Right ventricle myocardium inferior (tissue), 1 donor: Measurements from ENCODE around the gene CLPX. TPM values are rescaled to one million over a fixed set of nuclear protein-coding genes. Genes with fewer than 3 reads are reported as not detected.
"Not testable (repeated sequence)": the region's sequence is repeated elsewhere in the genome, so short reads cannot be mapped to it uniquely, and the experiment has no call there.

ENCODE experiments used
- ATAC-seq: fragments of 200-7000 bp; cut with Tn5 transposase; one replicate; pipeline ENCODE4 v1.9.1; 2020; ENCODE audit warnings: mild to moderate bottlenecking, moderate library complexity
- DNase-seq: peaks from one replicate; pipeline ENCODE4 v3.0.0; 2021; ENCODE audit errors: missing footprints
- intact Hi-C: fragments of 100-400 bp; cut with DNase I; formaldehyde crosslinking; loops from one replicate; pipeline ENCODE4 v1.11.0; 2022
- long read RNA-seq: library from polyadenylated mRNA; unstranded; transcript quantifications from one replicate; pipeline ENCODE4 v2.0.0, GENCODE V29; 2021
- total RNA-seq: library from RNA; stranded (reverse); fragmentation: NEBNext Ultra II Directional; extraction: Animal tissue kit (Norgen Biotek cat#: 25700); gene quantifications from one replicate; pipeline ENCODE4 v1.2.1, GENCODE V29; 2021
- donor health status: DM: no; HTN: yes; CAD: no; lungs with severe emphysema.

The CLPX gene
- 54.6 TPM for total RNA-seq
- long read RNA-seq, full-length matches to known transcripts: 12 of 14 reads
- long read RNA-seq, partial matches to known transcripts: 0 of 14 reads
- long read RNA-seq, other reads (novel, unspliced or antisense): 2 of 14 reads

- DNase-seq: peak; percentile 96
- intact Hi-C loops: loop anchor here (2.0 to 10.0 kb wide), 2 partner anchors 50 to 120 kb away; partner anchors contain the start of genes PDCD7 and RNU5B-1
- peak; percentile 96 for ATAC-seq
These were observed at the start of gene CLPX for GRCh38 chr15:65184868-65185717. Gene CLPX, minus strand, starts transcription at chr15:65185342. Its CDS starts 189 bp downstream, at chr15:65185153.

- intact Hi-C loops: loop anchor here (5.0 kb wide), 1 partner anchor 36 kb away; no protein-coding TSS in a partner anchor
- DNase-seq (no peak), ATAC-seq (no peak)
These were observed 48.6 kb upstream of the CLPX start for GRCh38 chr15:65233696-65234095.

- ATAC-seq: no peak
- no peak for DNase-seq
- intact Hi-C loops: loop anchor here (5.0 kb wide), 1 partner anchor 35 kb away; no protein-coding TSS in a partner anchor
These were observed 47.4 kb upstream of the CLPX start for GRCh38 chr15:65232520-65232919.

GRCh38 chr15:65231306-65231705 is 46.2 kb upstream of the CLPX start:
- DNase-seq: no peak
- no peak for ATAC-seq
- intact Hi-C loops: loop anchor here (5.0 kb wide), 1 partner anchor 34 kb away; no protein-coding TSS in a partner anchor

- ATAC-seq, intact Hi-C loops, DNase-seq: not testable (repeated sequence)
These were observed 41.8 kb upstream of the CLPX start for GRCh38 chr15:65226901-65227300.

GRCh38 chr15:65226221-65226620 is 41.1 kb upstream of the CLPX start:
- ATAC-seq (no peak), DNase-seq (no peak)
- intact Hi-C loops: no loop called here

GRCh38 chr15:65223996-65224395 is 38.9 kb upstream of the CLPX start:
- DNase-seq (no peak), ATAC-seq (no peak)
- intact Hi-C loops: no loop called here

- intact Hi-C loops: no loop called here
- ATAC-seq (no peak), DNase-seq (no peak)
These were observed 37.7 kb upstream of the CLPX start for GRCh38 chr15:65222891-65223290.

GRCh38 chr15:65221697-65222096 is 36.6 kb upstream of the CLPX start:
- intact Hi-C loops: no loop called here
- ATAC-seq: no peak
- no peak for DNase-seq

- intact Hi-C loops: no loop called here
- ATAC-seq (no peak), DNase-seq (no peak)
These were observed 34.0 kb upstream of the CLPX start for GRCh38 chr15:65219137-65219536.

GRCh38 chr15:65217526-65218482 is 32.7 kb upstream of the CLPX start:
- intact Hi-C loops: no loop called here
- ATAC-seq: no peak

GRCh38 chr15:65215496-65215895 is 30.4 kb upstream of the CLPX start:
- intact Hi-C loops: no loop called here
- ATAC-seq (no peak), DNase-seq (no peak)

More at GRCh38 chr15:65217526-65218482, 32.7 kb upstream of the CLPX start:
- DNase-seq: no peak

GRCh38 chr15:65214010-65214409 is 28.9 kb upstream of the CLPX start:
- no peak for DNase-seq
- intact Hi-C loops: no loop called here
- ATAC-seq: no peak

- intact Hi-C loops: no loop called here
- DNase-seq (no peak), ATAC-seq (peak; percentile 37)
These were observed 28.1 kb upstream of the CLPX start for GRCh38 chr15:65213241-65213640.

GRCh38 chr15:65212097-65212496 is 27.0 kb upstream of the CLPX start:
- DNase-seq (no peak), ATAC-seq (no peak)
- intact Hi-C loops: no loop called here

- intact Hi-C loops: no loop called here
These were observed 26.4 kb upstream of the CLPX start for GRCh38 chr15:65211482-65211982.

GRCh38 chr15:65210770-65211481 is 25.8 kb upstream of the CLPX start, which contains the start of gene CILP:
Gene CILP, minus strand, starts transcription at chr15:65211473. Its CDS starts 1,718 bp downstream, at chr15:65209755.
- no peak for DNase-seq
- intact Hi-C loops: no loop called here
- ATAC-seq: no peak

More at GRCh38 chr15:65211482-65211982, 26.4 kb upstream of the CLPX start:
- ATAC-seq (peak; percentile 65), DNase-seq (peak; percentile 78)
